H7 (cell line): ENCODE data around the gene C20orf144. TPM values are rescaled to one million over a fixed set of nuclear protein-coding genes. Genes with fewer than 3 reads are reported as not detected.
"Not testable (repeated sequence)": the region's sequence is repeated elsewhere in the genome, so short reads cannot be mapped to it uniquely, and the experiment has no call there.

Experiments used
- DNase-seq: peaks from one replicate; pipeline ENCODE4 v3.0.0; 2012
- H3K27me3 ChIP-seq: 2 replicates; pipeline ENCODE4 v1.6.0; 2011; ENCODE audit warnings: mild to moderate bottlenecking, low read length; ENCODE audit not compliant: control insufficient read depth, insufficient read depth
- H3K36me3 ChIP-seq: replicated peaks from 2 replicates; pipeline ENCODE4 v1.5.1; 2011; ENCODE audit warnings: low read length; ENCODE audit not compliant: control insufficient read depth, insufficient read depth
- H3K4me3 ChIP-seq: 2 replicates; pipeline ENCODE4 v1.5.1; 2011; ENCODE audit warnings: low read depth, mild to moderate bottlenecking, control low read depth, low read length, moderate library complexity; ENCODE audit not compliant: insufficient read depth
- total RNA-seq: library from RNA; depleted of rRNA; stranded (reverse); fragments of >200 nt; shearing (Covaris generic); gene quantifications from 2 replicates; pipeline ENCODE4 v1.2.3, GENCODE V29; 2014; rRNA removed

C20orf144 gene
- 0.11 TPM in 1 of 2 replicates, not detected in the other for total RNA-seq

GRCh38 chr20:33662172-33662571, at the start of gene C20orf144:
Gene C20orf144 (plus strand): TSS chr20:33662327. CDS start chr20:33662346, 19 bp downstream.
- Histone ChIP-seq H3K27me3 (peaks cover under 1% of the 10 kb centered on the region; the same call in 1 of the 2 replicates), H3K4me3 (peak within 1 kb of the TSS; percentile 79), H3K36me3 (peaks cover 4% of the 10 kb centered on the region)
- DNase-seq: no peak

GRCh38 chr20:33621717-33622400, 40.3 kb upstream of the C20orf144 start:
- no peak for DNase-seq
- H3K27me3 ChIP-seq: no peaks in the 10 kb centered on the region
- H3K36me3 ChIP-seq: peaks cover 11% of the 10 kb centered on the region
- H3K4me3 ChIP-seq: no peak overlapping the region

GRCh38 chr20:33622705-33623365, 39.3 kb upstream of the C20orf144 start:
- no peaks in the 10 kb centered on the region for H3K27me3 ChIP-seq
- DNase-seq: no peak
- H3K4me3 ChIP-seq: no peak overlapping the region
- peaks cover 12% of the 10 kb centered on the region for H3K36me3 ChIP-seq

GRCh38 chr20:33624399-33624798, 37.7 kb upstream of the C20orf144 start:
- no peak for DNase-seq
- no peaks in the 10 kb centered on the region for H3K27me3 ChIP-seq
- H3K4me3 ChIP-seq: no peak overlapping the region
- H3K36me3 ChIP-seq: peaks cover 14% of the 10 kb centered on the region

GRCh38 chr20:33626190-33626589, 35.9 kb upstream of the C20orf144 start:
- DNase-seq: no peak
- Histone ChIP-seq H3K36me3 (peaks cover 20% of the 10 kb centered on the region), H3K4me3 (no peak overlapping the region), H3K27me3 (no peaks in the 10 kb centered on the region)

- Histone ChIP-seq H3K27me3 (no peaks in the 10 kb centered on the region), H3K4me3 (no peak overlapping the region), H3K36me3 (peaks cover 20% of the 10 kb centered on the region)
- no peak for DNase-seq
These were observed 34.4 kb upstream of the C20orf144 start for GRCh38 chr20:33627577-33628216.

GRCh38 chr20:33629533-33629932, 32.6 kb upstream of the C20orf144 start:
- Histone ChIP-seq H3K27me3 (no peaks in the 10 kb centered on the region), H3K36me3 (peaks cover 15% of the 10 kb centered on the region), H3K4me3 (no peak overlapping the region)
- DNase-seq: no peak

- Histone ChIP-seq H3K4me3 (no peak overlapping the region), H3K27me3 (no peaks in the 10 kb centered on the region), H3K36me3 (peaks cover 11% of the 10 kb centered on the region)
- no peak for DNase-seq
These were observed 32.1 kb upstream of the C20orf144 start for GRCh38 chr20:33629979-33630378.

GRCh38 chr20:33630507-33630906, 31.6 kb upstream of the C20orf144 start:
- peaks cover 9% of the 10 kb centered on the region for H3K36me3 ChIP-seq
- H3K4me3 ChIP-seq: no peak overlapping the region
- H3K27me3 ChIP-seq: no peaks in the 10 kb centered on the region
- DNase-seq: no peak

GRCh38 chr20:33631910-33632309, 30.2 kb upstream of the C20orf144 start:
- H3K36me3 ChIP-seq: peaks cover 11% of the 10 kb centered on the region
- H3K4me3 ChIP-seq, H3K27me3 ChIP-seq, DNase-seq: not testable (repeated sequence)

- H3K4me3 ChIP-seq: no peak overlapping the region
- H3K36me3 ChIP-seq: peaks cover 11% of the 10 kb centered on the region
- DNase-seq: no peak
- no peaks in the 10 kb centered on the region for H3K27me3 ChIP-seq
These were observed 26.8 kb upstream of the C20orf144 start for GRCh38 chr20:33635341-33635740.

- Histone ChIP-seq H3K4me3 (no peak overlapping the region), H3K27me3 (no peaks in the 10 kb centered on the region), H3K36me3 (peaks cover 14% of the 10 kb centered on the region)
- DNase-seq: no peak
These were observed 25.4 kb upstream of the C20orf144 start for GRCh38 chr20:33636776-33637175.

GRCh38 chr20:33640287-33640686, 21.8 kb upstream of the C20orf144 start:
- Histone ChIP-seq H3K4me3 (no peak overlapping the region), H3K27me3 (no peaks in the 10 kb centered on the region), H3K36me3 (peaks cover 23% of the 10 kb centered on the region)
- DNase-seq: no peak

- DNase-seq: peak; percentile 37
- Histone ChIP-seq H3K36me3 (peaks cover 19% of the 10 kb centered on the region), H3K27me3 (no peaks in the 10 kb centered on the region), H3K4me3 (no peak overlapping the region)
These were observed 17.6 kb upstream of the C20orf144 start for GRCh38 chr20:33644313-33645071.
